T-helper 2 cell treated with Interferon-gamma antibody and Interleukin-4, amounts not matched to agents 5 μg/mL and 100 μg/mL, for 36 hours (primary cell): Measurements from ENCODE around the gene STK36.

Experiments
- DNase-seq: peaks from one replicate; pipeline ENCODE4 v3.0.0; 2021; ENCODE audit warnings: low spot score
- H3K27ac Mint-ChIP-seq: one replicate; pipeline ENCODE4 v1.8.0; 2021; ENCODE audit warnings: mild to moderate bottlenecking, mixed read lengths
- H3K27me3 Mint-ChIP-seq: one replicate; pipeline ENCODE4 v1.8.0; 2021; ENCODE audit warnings: low read depth, mixed read lengths
- H3K36me3 Mint-ChIP-seq: one replicate; pipeline ENCODE4 v1.8.0; 2021; ENCODE audit warnings: low read depth, mixed read lengths
- H3K4me1 Mint-ChIP-seq: one replicate; pipeline ENCODE4 v1.8.0; 2021; ENCODE audit warnings: low read depth, mixed read lengths
- H3K4me3 Mint-ChIP-seq: one replicate; pipeline ENCODE4 v1.8.0; 2022; ENCODE audit warnings: mild to moderate bottlenecking, moderate library complexity, mixed read lengths
- H3K9me3 Mint-ChIP-seq: one replicate; pipeline ENCODE4 v1.8.0; 2021; ENCODE audit warnings: mixed read lengths

STK36 gene

DNA sequence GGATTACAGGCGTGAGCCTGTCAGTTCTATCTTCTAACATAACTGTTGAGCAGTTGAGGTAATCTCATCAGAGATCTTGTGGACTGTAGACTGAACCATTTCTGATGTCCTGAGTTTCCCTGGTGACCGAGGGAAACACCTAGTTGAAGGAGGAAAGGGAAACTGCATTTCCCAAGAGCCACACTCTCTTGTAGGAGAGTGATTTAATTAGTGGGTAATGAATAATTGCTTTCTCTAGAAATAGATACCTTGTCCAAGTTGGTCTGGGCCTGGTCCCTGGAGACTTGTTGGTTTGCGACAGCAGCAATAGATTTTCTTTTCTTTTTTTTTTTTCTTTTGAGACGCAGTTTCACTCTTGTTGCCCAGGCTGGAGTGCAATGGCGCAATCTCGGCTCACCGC, 46.2 kb downstream of the STK36 start:
- peaks cover 19% of the 10 kb centered on the region for H3K4me1 Mint-ChIP-seq
- H3K36me3 Mint-ChIP-seq = peaks cover 3% of the 10 kb centered on the region
- no peaks in the 10 kb centered on the region for H3K9me3 Mint-ChIP-seq
- no peak overlapping the region for H3K27ac Mint-ChIP-seq
- DNase-seq = no peak
- H3K4me3 Mint-ChIP-seq = no peak overlapping the region
- H3K27me3 Mint-ChIP-seq = no peaks in the 10 kb centered on the region

GRCh38 chr2:218719457-218719856, 47.6 kb downstream of the STK36 start:
- Mint-ChIP-seq H3K27me3 (no peaks in the 10 kb centered on the region), H3K36me3 (peaks cover 3% of the 10 kb centered on the region), H3K4me1 (peaks cover 20% of the 10 kb centered on the region), H3K4me3 (no peak overlapping the region), H3K27ac (no peak overlapping the region), H3K9me3 (no peaks in the 10 kb centered on the region)
- no peak for DNase-seq

DNA sequence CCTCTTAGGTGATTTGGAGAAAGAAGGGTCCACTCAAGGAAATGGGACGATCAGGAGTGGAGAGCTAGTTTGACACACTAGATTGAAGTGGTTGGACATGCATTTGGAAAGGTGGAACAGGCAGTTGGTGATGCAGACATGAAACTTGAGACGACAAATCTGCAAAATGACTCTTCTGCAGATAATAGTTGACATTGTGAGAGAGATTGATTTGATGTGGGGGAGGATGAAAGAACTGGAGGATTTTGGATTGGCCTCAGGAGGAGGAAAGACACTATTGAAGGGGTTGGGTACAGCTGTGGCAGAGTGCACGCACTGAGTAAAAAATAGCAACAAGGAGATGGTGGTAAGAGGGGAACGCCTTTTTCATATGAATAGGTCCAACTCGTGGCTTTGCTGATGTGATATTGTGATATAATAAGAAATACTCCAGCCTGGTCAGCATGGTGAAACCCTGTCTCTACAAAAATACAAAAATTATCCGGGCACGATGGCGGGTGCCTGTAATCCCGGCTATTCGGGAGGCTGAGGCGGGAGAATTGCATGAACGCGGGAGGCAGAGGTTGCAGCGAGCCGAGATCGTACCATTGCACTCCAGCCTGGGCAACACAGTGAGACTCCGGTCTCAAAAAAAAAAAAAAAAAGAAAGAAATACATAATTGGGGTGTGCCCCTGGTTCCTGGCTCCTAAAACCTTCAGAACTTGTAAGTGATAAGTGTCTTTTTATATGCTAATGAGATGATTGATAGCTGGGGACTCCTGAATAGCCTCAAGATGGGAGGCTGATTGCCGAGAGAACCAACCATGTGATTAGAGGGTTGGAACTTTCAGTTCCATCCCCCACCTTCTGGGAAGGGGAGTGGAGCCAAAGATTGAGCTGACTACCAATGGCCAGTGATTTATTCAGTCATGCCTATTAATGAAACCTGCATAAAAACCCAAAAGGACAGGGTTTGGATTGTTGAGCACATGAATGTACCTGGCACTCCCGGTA, 48.5 kb downstream of the STK36 start:
- no peak overlapping the region for H3K4me3 Mint-ChIP-seq
- no peak overlapping the region for H3K27ac Mint-ChIP-seq
- DNase-seq = no peak
- peaks cover 4% of the 10 kb centered on the region for H3K36me3 Mint-ChIP-seq
- H3K27me3 Mint-ChIP-seq = no peaks in the 10 kb centered on the region
- peaks cover 20% of the 10 kb centered on the region for H3K4me1 Mint-ChIP-seq
- no peaks in the 10 kb centered on the region for H3K9me3 Mint-ChIP-seq

DNA sequence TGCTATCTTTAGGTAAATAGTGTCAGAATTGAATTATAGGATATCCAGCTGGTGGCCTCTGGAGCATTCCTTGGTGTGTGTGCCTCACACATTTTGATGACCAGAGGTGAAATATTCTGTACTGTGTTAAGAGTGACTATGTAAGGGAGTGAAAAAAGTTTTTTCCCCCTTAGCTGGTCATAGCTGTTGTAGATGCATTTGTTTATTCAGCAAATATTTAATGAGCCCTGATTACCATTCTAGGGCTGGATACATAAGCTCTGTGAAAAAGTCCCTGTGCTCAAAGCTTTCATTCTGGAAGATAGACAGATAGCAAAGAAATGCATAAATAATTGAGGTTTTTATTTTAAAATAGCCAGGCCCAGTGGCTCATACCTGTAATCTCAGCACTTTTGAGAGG, 49.6 kb downstream of the STK36 start:
- Mint-ChIP-seq H3K4me1 (peaks cover 20% of the 10 kb centered on the region), H3K9me3 (peaks cover 8% of the 10 kb centered on the region), H3K27me3 (no peaks in the 10 kb centered on the region), H3K27ac (no peak overlapping the region), H3K4me3 (no peak overlapping the region), H3K36me3 (peaks cover 11% of the 10 kb centered on the region)
- no peak for DNase-seq

DNA sequence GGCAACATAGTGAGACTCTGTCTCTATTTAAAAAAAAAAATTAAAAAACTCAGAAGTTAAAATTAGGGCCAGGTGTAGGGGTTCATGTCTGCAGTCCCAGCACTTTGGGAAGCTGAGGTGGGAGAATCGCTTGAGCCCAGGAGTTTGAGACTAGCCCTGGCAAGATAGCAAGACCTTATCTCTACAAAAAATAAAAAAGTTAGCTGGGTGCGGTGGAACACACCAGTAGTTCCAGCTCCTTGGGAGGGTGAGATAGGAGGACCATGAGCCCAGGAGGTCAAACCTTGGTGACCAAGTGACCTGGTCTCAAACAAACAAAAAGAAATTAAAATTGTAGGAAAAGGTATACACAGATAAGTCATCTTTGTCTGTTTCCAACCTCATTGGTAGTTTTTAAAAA, 50.0 kb downstream of the STK36 start:
- no peak overlapping the region for H3K27ac Mint-ChIP-seq
- no peak for DNase-seq
- peaks cover 11% of the 10 kb centered on the region for H3K36me3 Mint-ChIP-seq
- no peak overlapping the region for H3K4me3 Mint-ChIP-seq
- H3K4me1 Mint-ChIP-seq = peaks cover 20% of the 10 kb centered on the region
- H3K27me3 Mint-ChIP-seq = no peaks in the 10 kb centered on the region
- H3K9me3 Mint-ChIP-seq = peaks cover 8% of the 10 kb centered on the region

DNA sequence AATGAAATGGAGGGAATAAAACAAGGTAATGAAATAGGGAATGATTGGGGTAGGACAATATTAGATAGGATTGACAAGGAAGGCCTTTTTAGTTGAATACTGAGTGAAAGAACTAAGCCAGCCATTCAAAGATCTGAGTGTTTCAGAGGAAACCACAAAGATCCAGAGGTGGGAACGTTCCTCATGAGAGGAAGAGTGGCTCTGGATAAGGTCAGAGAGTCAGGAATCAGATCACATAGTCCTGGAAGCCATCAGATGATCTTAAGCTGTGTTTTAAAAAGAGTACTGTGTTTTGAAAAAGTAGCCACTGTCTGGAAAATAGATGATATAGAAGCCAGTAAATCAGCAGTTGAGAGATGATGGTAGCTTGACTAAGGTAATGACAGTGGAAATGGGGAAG, 50.5 kb downstream of the STK36 start:
- no peak overlapping the region for H3K27ac Mint-ChIP-seq
- peaks cover 13% of the 10 kb centered on the region for H3K36me3 Mint-ChIP-seq
- H3K4me1 Mint-ChIP-seq = peaks cover 20% of the 10 kb centered on the region

DNA sequence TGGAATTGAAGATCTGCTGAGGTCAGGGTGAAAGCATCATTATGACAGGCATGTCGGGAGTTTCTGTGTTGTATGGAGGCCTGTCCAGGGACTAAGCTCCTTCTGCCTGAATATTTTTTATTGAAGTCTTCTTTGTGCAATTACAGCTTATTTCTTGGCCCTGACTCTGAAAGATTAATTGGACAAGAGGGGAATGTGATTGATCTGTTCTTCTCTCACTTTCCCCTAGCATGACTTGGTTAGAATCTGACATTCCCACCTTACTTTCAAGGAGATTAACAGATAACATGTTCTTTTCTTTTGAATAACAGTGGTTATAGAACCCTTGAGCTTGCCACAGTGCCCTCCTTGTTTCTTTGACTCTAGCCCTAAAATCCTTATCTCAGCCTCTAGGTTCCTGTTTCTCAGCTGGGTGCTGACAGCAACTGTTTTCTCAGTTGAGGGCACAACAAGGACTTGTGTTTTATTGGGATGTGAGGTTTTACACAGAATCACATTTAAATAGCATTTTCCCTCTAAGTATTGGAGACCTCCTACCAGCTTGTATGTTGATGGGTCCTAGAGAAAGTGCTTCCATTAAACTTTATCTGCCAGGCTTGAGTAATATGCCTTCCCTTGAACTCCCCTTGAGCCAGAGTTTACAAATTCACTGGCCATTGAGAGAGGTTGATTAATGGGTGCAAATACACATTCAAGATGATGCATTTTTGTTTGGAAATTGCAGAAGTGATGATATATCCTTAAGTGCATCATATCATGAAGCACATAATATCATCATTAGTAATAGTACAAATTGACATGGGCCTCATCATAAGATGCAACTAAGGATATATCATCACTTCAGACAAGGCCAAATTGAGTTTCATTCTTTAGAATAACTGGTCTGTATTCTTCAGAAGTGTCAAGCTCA, 51.2 kb downstream of the STK36 start:
- H3K9me3 Mint-ChIP-seq = peaks cover 12% of the 10 kb centered on the region
- H3K27me3 Mint-ChIP-seq = no peaks in the 10 kb centered on the region
- peaks cover 20% of the 10 kb centered on the region for H3K4me1 Mint-ChIP-seq
- H3K27ac Mint-ChIP-seq = no peak overlapping the region
- H3K4me3 Mint-ChIP-seq = no peak overlapping the region
- no peak for DNase-seq
- H3K36me3 Mint-ChIP-seq = peaks cover 17% of the 10 kb centered on the region

More for the DNA sequence above, 50.5 kb downstream of the STK36 start:
- H3K9me3 Mint-ChIP-seq = peaks cover 8% of the 10 kb centered on the region
- H3K27me3 Mint-ChIP-seq = no peaks in the 10 kb centered on the region
- no peak for DNase-seq
- no peak overlapping the region for H3K4me3 Mint-ChIP-seq

GRCh38 chr2:218726004-218726574, 54.2 kb downstream of the STK36 start:
- no peak for DNase-seq
- peaks cover 19% of the 10 kb centered on the region for H3K36me3 Mint-ChIP-seq
- H3K27ac Mint-ChIP-seq = no peak overlapping the region
- no peak overlapping the region for H3K4me3 Mint-ChIP-seq
- no peaks in the 10 kb centered on the region for H3K27me3 Mint-ChIP-seq
- H3K4me1 Mint-ChIP-seq = peaks cover 16% of the 10 kb centered on the region
- peaks cover 12% of the 10 kb centered on the region for H3K9me3 Mint-ChIP-seq

DNA sequence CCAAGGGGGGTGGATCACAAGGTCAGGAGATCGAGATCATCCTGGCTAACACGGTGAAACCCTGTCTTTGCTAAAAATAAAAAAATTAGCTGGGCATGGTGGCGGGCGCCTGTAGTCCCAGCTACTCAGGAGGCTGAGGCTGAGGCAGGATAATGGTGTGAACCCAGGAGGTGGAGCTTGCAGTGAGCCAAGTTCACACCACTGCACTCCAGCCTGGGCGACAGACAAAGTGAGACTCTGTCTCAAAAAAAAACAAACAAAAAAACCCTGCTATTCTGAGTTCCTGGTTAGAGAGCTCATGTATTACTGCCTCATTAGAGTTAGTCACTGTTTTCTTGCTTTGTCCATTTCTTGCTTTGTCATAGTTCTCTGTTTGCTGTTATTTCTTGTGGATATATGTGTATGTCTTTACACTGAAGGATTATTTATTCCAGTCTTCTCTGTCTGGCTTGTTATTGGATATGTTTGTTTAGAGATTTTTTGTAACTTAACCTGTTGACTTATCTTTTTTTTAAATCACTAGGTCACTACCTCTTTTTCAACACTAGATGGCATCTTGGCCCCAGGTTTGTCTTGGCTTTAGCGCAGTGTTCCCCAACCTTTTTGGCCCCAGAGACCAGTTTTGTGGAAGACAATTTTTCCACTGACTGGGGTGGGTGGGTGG, 55.7 kb downstream of the STK36 start:
- Mint-ChIP-seq H3K27me3 (no peaks in the 10 kb centered on the region), H3K4me3 (no peak overlapping the region), H3K36me3 (peaks cover 21% of the 10 kb centered on the region), H3K9me3 (peaks cover 12% of the 10 kb centered on the region), H3K27ac (no peak overlapping the region), H3K4me1 (peaks cover 18% of the 10 kb centered on the region)
- DNase-seq = no peak

DNA sequence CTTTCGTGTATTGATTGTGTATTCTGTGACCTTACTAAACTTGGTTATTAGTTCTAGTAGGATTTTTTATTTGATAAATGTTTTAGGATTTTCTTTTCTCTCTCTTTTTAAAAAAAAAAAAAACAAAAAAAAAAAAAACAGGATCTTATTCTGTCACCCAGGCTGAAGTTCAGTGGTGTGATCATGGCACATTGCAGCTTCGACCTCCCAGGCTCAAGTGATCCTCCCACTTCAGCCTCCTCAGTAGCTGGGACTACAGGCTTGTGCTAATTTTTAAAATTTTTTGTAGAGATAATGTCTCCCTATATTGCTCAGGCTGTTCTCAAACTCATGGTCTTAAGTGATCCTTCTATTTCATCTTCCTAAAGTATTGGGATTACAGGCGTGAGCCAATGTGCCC, 57.8 kb downstream of the STK36 start:
- H3K27me3 Mint-ChIP-seq = no peaks in the 10 kb centered on the region
- peaks cover 26% of the 10 kb centered on the region for H3K36me3 Mint-ChIP-seq
- no peak overlapping the region for H3K4me3 Mint-ChIP-seq

DNA sequence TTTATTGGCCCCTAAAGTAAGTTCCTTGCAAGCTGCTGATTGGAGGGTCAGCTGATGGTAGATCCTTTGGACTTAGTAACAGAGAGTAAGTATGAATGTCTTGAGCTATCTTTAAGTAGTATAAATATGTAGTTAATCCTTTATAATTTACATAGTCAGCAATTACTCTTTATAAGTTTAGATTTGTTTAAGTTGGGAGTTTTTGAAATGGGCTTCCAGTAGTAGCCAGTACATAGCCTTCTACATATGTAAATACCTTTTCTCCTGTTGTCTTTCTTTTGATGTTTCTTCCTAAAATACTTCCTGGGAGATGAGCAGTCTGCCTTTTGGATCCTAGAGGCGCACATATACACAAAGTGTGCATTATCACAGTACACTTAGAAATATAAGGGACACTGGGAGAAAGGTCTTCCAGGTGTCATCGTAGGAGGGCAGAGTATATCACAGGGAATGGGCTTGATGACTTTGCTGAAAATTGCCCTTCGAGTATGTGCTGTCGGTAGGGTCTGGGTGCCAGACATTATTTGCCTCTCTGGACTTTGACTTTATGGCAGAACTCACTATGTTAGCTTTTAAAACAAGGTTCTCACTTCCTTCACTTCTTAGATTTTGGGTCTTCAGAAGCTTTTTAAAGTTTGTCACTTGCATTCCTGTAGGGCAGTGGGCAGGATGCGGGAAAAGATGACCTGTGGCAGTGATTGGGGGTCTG, 60.3 kb downstream of the STK36 start:
- Mint-ChIP-seq H3K9me3 (peaks cover 4% of the 10 kb centered on the region), H3K4me3 (no peak overlapping the region), H3K36me3 (peaks cover 14% of the 10 kb centered on the region), H3K27me3 (no peaks in the 10 kb centered on the region), H3K4me1 (peaks cover 20% of the 10 kb centered on the region), H3K27ac (no peak overlapping the region)
- no peak for DNase-seq

More for the DNA sequence above, 57.8 kb downstream of the STK36 start:
- Mint-ChIP-seq H3K4me1 (peaks cover 20% of the 10 kb centered on the region), H3K9me3 (peaks cover 12% of the 10 kb centered on the region), H3K27ac (no peak overlapping the region)
- DNase-seq = no peak

DNA sequence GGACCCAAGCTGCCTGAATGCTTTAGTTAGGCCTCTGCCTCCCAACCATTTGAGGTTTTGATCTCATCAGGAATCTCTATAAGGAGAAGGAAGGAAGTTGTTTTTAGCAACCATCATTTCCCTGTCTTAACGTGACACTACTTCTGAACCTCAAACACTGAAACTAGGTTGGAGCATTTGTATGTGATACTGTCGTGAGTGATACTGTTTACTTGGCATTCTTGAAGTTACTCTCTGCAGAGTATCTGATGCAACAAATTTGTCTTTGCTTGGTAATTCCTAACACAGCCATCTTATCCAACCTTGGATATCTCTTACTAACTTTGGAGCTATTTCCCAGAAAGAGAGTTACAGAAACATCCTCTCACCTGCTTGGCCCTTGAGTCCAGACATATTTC, 60.9 kb downstream of the STK36 start:
- peaks cover 11% of the 10 kb centered on the region for H3K36me3 Mint-ChIP-seq
- DNase-seq = no peak
- peaks cover 2% of the 10 kb centered on the region for H3K9me3 Mint-ChIP-seq
- H3K27ac Mint-ChIP-seq = no peak overlapping the region
- peaks cover 20% of the 10 kb centered on the region for H3K4me1 Mint-ChIP-seq
- H3K4me3 Mint-ChIP-seq = no peak overlapping the region
- no peaks in the 10 kb centered on the region for H3K27me3 Mint-ChIP-seq
